Left cardiac atrium (tissue), 4 donors: ENCODE data around the gene ZNF598. TPM values are rescaled to one million over a fixed set of nuclear protein-coding genes. Genes with fewer than 3 reads are reported as not detected.

Source experiments
- ATAC-seq, 2 donors: fragments of 200-7000 bp; cut with Tn5 transposase; one replicate each; pipeline ENCODE4 v1.9.1; 2020; ENCODE audit warnings: mild to moderate bottlenecking in 2 of 2, moderate library complexity in 2 of 2
- DNase-seq: peaks from one replicate; pipeline ENCODE4 v3.0.0-alpha.2; 2020
- intact Hi-C, 2 donors: fragments of 100-400 bp; cut with DNase I; formaldehyde crosslinking; loops; one replicate each; pipeline versions ENCODE4 v1.14.1 to v1.15.1; 2022 to 2023
- total RNA-seq, 2 donors: library from RNA; stranded (reverse); fragmentation: NEBNext Ultra II Directional; extraction: Animal tissue kit (Norgen Biotek cat#: 25700); gene quantifications; one replicate each; pipeline ENCODE4 v1.2.1, GENCODE V29; 2021
- donor health status: DM: no; HTN: yes; CAD: no.
- donor health status: DM: no; HTN: yes; CAD: no; lungs with severe emphysema.
- donor health status: DM: yes; HTN: yes; CAD: no.
- donor health status: Dilated cardiomyopathy.

Gene ZNF598
- total RNA-seq, 2 donors from 2014 or later: 14.7 to 22.9 TPM

DNA sequence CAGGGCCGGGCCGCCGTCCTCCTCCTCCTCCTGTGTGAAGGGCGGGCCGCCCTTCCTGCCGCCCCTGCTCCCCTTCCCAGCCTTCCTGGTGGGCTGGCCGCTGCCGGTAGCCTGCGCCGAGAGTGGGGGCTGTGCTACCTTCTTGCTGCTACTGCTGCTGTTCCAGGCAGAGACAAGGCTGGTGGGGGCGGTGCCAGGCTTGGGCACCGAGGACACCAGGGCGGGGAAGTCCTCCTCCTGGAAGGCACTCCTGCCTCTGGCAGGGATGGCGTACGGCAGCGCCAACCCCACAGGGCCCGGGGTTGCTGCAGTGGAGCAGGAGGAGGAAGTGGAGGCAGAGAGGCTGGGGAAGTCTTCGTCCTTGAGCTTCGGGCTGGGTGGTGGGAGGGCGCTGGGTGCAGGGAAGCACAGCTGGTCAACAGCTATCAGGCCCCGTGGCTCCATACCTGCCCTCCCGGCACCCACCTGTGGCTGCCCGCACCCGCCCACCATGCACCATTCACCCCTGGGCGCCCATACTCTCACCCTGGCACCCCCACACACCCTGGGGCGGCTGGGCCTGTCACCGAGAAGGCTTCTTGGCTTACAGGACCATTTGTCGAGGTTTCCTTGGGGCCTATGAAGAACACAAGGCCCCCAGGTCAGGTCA lies 9.6 kb downstream of the ZNF598 start:
- intact Hi-C loops: no loop called here
- DNase-seq (no peak), ATAC-seq (no peak)

GRCh38 chr16:1998852-1999801 lies 10.5 kb downstream of the ZNF598 start:
- DNase-seq: no peak
- intact Hi-C loops: no loop called here

DNA sequence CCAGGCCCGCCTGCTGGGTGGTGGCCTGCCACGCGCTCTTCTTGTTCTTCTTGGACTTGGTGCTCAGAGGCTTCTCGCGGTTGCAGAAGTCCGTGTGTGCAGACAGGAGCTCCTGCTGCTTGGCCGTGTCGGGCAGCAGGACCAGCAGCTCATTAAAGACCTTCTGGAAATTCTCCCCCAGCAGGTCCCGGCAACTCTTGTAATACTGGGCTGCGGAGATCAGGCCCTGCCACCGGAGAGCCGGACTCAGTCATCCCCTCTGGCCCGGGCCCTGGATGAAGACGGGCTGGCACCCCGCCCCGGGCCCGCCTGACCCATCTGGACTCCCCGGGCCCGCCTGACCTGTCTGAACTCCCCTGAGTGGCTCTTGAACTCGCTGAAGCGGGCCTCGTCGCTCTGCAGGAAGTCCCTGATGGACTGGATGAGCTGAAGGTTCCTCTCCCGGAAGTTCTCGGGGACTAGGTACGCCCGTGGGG lies 11.2 kb downstream of the ZNF598 start:
- ATAC-seq (no peak), DNase-seq (no peak)
- intact Hi-C loops: no loop called here

More at GRCh38 chr16:1998852-1999801, 10.5 kb downstream of the ZNF598 start:
- ATAC-seq: no peak

GRCh38 chr16:1997494-1998359 lies 11.9 kb downstream of the ZNF598 start:
- intact Hi-C loops: no loop called here
- DNase-seq: no peak
- ATAC-seq: peak in 1 of 2 donors; percentile 32

DNA sequence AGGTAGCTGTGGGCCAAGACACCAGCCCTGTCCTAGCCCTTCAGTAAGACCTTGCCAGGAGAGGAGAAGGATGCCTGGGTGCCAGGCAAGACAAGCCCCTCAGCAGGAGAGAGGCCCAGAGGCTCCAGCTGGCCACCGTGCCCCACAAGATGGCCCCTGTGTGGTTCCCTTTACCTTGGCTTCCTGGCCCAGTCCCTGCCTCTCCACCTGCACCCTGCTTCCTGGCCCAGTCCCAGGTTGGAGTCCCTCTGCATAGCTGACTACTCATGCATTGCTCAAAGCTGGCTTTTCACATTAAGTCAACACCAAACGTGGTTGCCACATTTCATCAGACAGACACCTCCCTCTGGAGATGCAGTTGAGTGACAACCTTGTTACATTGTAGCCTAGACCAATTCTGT lies 15.9 kb downstream of the ZNF598 start:
- DNase-seq (peak; percentile 31), ATAC-seq (no peak)
- intact Hi-C loops: no loop called here

- ATAC-seq (peak in 1 of 2 donors; percentile 1), DNase-seq (no peak)
- intact Hi-C loops: no loop called here
These were observed 16.8 kb downstream of the ZNF598 start for GRCh38 chr16:1992704-1993317.

GRCh38 chr16:1991948-1992703 lies 17.5 kb downstream of the ZNF598 start:
- intact Hi-C loops: no loop called here
- ATAC-seq (peak; percentile 90 to 93), DNase-seq (peak; percentile 97)

DNA sequence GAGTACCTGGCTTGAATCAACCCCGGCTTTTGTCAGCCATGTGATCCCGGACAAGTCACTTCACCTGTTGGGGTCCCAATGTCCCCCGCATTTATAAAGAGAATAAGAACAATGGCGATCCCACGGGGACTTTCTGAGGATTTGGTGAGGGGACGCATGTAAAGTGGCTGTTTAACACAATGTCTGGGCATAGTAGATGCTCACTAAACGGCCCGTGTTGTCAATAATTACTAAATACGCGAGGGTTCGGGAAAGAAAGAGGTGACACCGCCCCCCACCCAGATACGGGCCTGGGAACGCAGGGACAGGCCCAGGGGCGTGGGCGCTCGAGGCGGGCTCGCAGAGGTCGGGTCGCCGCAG lies 18.1 kb downstream of the ZNF598 start:
- DNase-seq (no peak), ATAC-seq (no peak)
- intact Hi-C loops: no loop called here

GRCh38 chr16:1991135-1991551 lies 18.5 kb downstream of the ZNF598 start:
- DNase-seq: no peak
- peak in 1 of 2 donors; percentile 3 for ATAC-seq

GRCh38 chr16:1990351-1991134 lies 19.1 kb downstream of the ZNF598 start:
- intact Hi-C loops: no loop called here
- ATAC-seq (no peak), DNase-seq (no peak)

More at GRCh38 chr16:1991135-1991551, 18.5 kb downstream of the ZNF598 start:
- intact Hi-C loops: no loop called here

- ATAC-seq (no peak), DNase-seq (no peak)
- intact Hi-C loops: no loop called here
These were observed 19.6 kb downstream of the ZNF598 start for GRCh38 chr16:1990101-1990350.

GRCh38 chr16:1989209-1990100 lies 20.2 kb downstream of the ZNF598 start, which contains the start of gene SYNGR3:
Gene SYNGR3 (plus strand): TSS chr16:1989970. CDS start chr16:1990103, 133 bp downstream.
- DNase-seq (no peak), ATAC-seq (no peak)
- intact Hi-C loops: no loop called here

GRCh38 chr16:1987198-1987597 lies 22.4 kb downstream of the ZNF598 start:
- intact Hi-C loops: no loop called here
- no peak for ATAC-seq
- no peak for DNase-seq

DNA sequence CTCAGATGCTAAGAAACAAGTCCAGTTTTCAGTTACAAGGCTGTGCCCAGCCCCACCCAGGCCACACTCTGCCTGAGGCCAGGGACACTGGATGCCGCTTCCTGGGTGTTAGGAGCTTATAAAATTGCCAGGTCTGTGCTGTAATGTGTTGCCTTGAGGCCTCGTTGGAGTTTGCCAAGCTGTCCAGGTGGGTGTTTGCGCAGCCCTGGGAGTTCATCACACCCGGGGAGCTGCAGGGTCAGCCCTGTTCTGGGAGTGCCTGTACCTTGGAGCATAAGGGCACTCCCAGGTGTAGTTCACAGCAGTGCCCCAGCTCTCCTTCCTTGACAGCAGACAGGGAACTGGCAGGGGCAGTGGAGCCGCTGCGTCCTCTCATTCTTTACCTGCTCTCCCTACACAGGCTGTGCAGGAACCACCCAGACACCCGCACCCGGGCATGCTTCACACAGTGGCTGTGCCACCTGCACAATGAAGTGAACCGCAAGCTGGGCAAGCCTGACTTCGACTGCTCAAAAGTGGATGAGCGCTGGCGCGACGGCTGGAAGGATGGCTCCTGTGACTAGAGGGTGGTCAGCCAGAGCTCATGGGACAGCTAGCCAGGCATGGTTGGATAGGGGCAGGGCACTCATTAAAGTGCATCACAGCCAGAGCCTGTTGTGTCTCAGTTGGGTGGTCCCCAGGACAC lies 24.0 kb downstream of the ZNF598 start:
- no peak for ATAC-seq
- DNase-seq: no peak
- intact Hi-C loops: no loop called here

DNA sequence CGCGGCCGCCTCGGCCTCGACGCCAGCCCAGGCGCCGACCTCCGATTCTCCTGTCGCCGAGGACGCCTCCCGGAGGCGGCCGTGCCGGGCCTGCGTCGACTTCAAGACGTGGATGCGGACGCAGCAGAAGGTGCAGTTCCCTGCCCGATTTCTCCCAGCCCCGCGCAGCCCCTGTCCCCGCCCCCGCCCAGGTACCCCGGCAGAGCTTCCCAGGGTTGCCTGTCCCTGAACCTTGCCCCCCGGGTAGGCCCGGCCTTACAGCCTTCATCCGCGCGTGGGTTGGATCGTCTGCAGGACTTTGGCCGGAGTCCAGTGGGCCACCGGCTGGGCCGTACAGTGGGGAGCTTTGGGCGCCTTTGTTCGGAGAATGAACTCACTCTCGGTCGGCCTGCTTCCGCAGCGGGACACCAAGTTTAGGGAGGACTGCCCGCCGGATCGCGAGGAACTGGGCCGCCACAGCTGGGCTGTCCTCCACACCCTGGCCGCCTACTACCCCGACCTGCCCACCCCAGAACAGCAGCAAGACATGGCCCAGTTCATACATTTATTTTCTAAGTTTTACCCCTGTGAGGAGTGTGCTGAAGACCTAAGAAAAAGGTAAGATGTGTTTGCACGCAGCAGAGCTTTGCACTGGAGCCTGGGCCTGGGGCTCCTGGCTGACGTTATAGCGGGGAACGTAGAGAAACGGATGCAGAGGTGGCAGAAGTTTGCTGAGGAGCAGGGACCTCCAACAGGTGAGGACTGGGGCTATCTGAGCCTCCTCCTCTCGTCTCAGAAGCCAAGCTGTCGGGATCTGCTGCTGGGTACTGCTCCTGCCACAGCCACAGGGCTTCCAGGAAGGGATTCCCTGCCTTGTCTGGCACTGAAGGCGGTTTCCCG lies 25.0 kb downstream of the ZNF598 start:
- intact Hi-C loops: no loop called here
- DNase-seq (no peak), ATAC-seq (peak; percentile 6 to 14)
